GM23338 (cell line): ENCODE measurements around the gene NENF. TPM values are rescaled to one million over a fixed set of nuclear protein-coding genes. Genes with fewer than 3 reads are reported as not detected.

Experiments used
- ATAC-seq: fragments of 200-7000 bp; cut with Tn5 transposase; 3 replicates; pipeline ENCODE4 v1.9.1; 2020
- DNase-seq: peaks from one replicate; pipeline ENCODE4 v3.0.0-alpha.2; 2015; ENCODE audit warnings: low spot score
- H2AFZ ChIP-seq: fragments of 200-600 bp; sonication (generic); 2 replicates; pipeline ENCODE4 v1.8.0; 2016; ENCODE audit warnings: antibody characterized with exemption, mild to moderate bottlenecking, moderate library complexity
- H3F3A ChIP-seq: fragments of 200-600 bp; sonication (generic); replicated peaks from 2 replicates; pipeline ENCODE4 v1.8.0; 2017; ENCODE audit warnings: antibody characterized with exemption, mixed run types, low read depth
- H3K27ac ChIP-seq: fragments of 200-600 bp; sonication (generic); 2 replicates; pipeline ENCODE4 v1.6.1; 2016; ENCODE audit warnings: low read depth
- H3K27me3 ChIP-seq: fragments of 200-600 bp; sonication (generic); 2 replicates; pipeline ENCODE4 v1.8.0; 2016; ENCODE audit warnings: mild to moderate bottlenecking, mixed run types, moderate library complexity; ENCODE audit not compliant: insufficient read depth
- H3K36me3 ChIP-seq: fragments of 200-600 bp; sonication (generic); 2 replicates; pipeline ENCODE4 v1.8.0; 2016; ENCODE audit warnings: mild to moderate bottlenecking; ENCODE audit not compliant: insufficient read depth
- H3K4me1 ChIP-seq: fragments of 200-600 bp; sonication (generic); 2 replicates; pipeline ENCODE4 v1.8.0; 2016; ENCODE audit warnings: mild to moderate bottlenecking, moderate library complexity; ENCODE audit not compliant: insufficient read depth
- H3K4me2 ChIP-seq: fragments of 200-600 bp; sonication (generic); 2 replicates; pipeline ENCODE4 v1.7.1; 2017; ENCODE audit warnings: mixed run types
- H3K4me3 ChIP-seq: fragments of 200-600 bp; sonication (generic); 2 replicates; pipeline ENCODE4 v1.6.1; 2016; ENCODE audit warnings: mixed run types
- H3K79me2 ChIP-seq: fragments of 200-600 bp; sonication (generic); replicated peaks from 2 replicates; pipeline ENCODE4 v1.8.0; 2017; ENCODE audit warnings: mild to moderate bottlenecking; ENCODE audit not compliant: insufficient read depth
- H3K9me2 ChIP-seq: fragments of 200-600 bp; sonication (generic); 2 replicates; pipeline ENCODE4 v1.8.0; 2017; ENCODE audit not compliant: insufficient read depth
- H4K20me1 ChIP-seq: fragments of 200-600 bp; sonication (generic); replicated peaks from 2 replicates; pipeline ENCODE4 v1.8.0; 2017; ENCODE audit warnings: mild to moderate bottlenecking; ENCODE audit not compliant: insufficient read depth
- H3K27ac Mint-ChIP-seq: 2 replicates; pipeline ENCODE4 v1.8.0; 2020; ENCODE audit warnings: inconsistent platforms, mild to moderate bottlenecking, moderate library complexity, mixed read lengths
- H3K27me3 Mint-ChIP-seq: 3 replicates; pipeline ENCODE4 v1.8.0; 2022; ENCODE audit warnings: low read depth, mild to moderate bottlenecking, moderate library complexity, mixed read lengths, inconsistent platforms; ENCODE audit not compliant: insufficient read depth, poor library complexity
- H3K36me3 Mint-ChIP-seq: 3 replicates; pipeline ENCODE4 v1.8.0; 2021; ENCODE audit warnings: low read depth, mild to moderate bottlenecking, inconsistent platforms, moderate library complexity, mixed read lengths
- H3K4me1 Mint-ChIP-seq: 3 replicates; pipeline ENCODE4 v1.8.0; 2020; ENCODE audit warnings: mild to moderate bottlenecking, inconsistent platforms, mixed read lengths
- H3K4me3 Mint-ChIP-seq: 3 replicates; pipeline ENCODE4 v1.8.0; 2021; ENCODE audit warnings: moderate library complexity, mild to moderate bottlenecking, inconsistent platforms, mixed read lengths
- H3K9me3 Mint-ChIP-seq: 3 replicates; pipeline ENCODE4 v1.8.0; 2020; ENCODE audit warnings: moderate library complexity, mild to moderate bottlenecking, inconsistent platforms, mixed read lengths
- CREB1 ChIP-seq: fragments of 250-450 bp; sonication (Bioruptor Pico); IDR thresholded peaks from 2 replicates; pipeline ENCODE4 v1.5.0; 2020; ENCODE audit warnings: low read depth, mild to moderate bottlenecking, moderate library complexity
- CTCF ChIP-seq, 2 experiments: fragments of 200-600 bp in 1 of 2; sonication (generic) in 1 of 2; conservative IDR thresholded peaks; 2 replicates each; pipeline versions ENCODE4 v1.5.1 to v1.6.1; 2016 to 2017; ENCODE audit warnings: antibody characterized with exemption in 2 of 2, low read depth in 2 of 2, mild to moderate bottlenecking in 2 of 2, moderate library complexity in 1 of 2
- ETS1 ChIP-seq: IDR thresholded peaks from 2 replicates; pipeline ENCODE4 v1.6.1; 2016; ENCODE audit warnings: antibody characterized with exemption
- EZH2 ChIP-seq: fragments of 200-600 bp; sonication (generic); IDR thresholded peaks from one replicate; pipeline ENCODE4 v1.8.0; 2017; ENCODE audit warnings: antibody characterized with exemption, mild to moderate bottlenecking, low read depth; ENCODE audit not compliant: unreplicated experiment
- EZH2phosphoT487 ChIP-seq: fragments of 200-600 bp; sonication (generic); IDR thresholded peaks from one replicate; pipeline ENCODE4 v1.8.1; 2018; ENCODE audit warnings: antibody characterized with exemption; ENCODE audit not compliant: unreplicated experiment
- JUNB ChIP-seq: IDR thresholded peaks from one replicate; pipeline ENCODE4 v1.6.1; 2016; ENCODE audit warnings: antibody characterized with exemption; ENCODE audit not compliant: unreplicated experiment
- NANOG ChIP-seq: IDR thresholded peaks from 2 replicates; pipeline ENCODE4 v1.6.1; 2016; ENCODE audit warnings: antibody characterized with exemption, borderline replicate concordance
- POLR2AphosphoS5 ChIP-seq: IDR thresholded peaks from 2 replicates; pipeline ENCODE4 v1.6.1; 2016; ENCODE audit warnings: antibody characterized with exemption, low read depth
- REST ChIP-seq: IDR thresholded peaks from one replicate; pipeline ENCODE4 v1.6.1; 2018; ENCODE audit warnings: antibody characterized with exemption; ENCODE audit not compliant: unreplicated experiment
- STAT1 ChIP-seq: IDR thresholded peaks from one replicate; pipeline ENCODE4 v1.6.1; 2016; ENCODE audit warnings: antibody characterized with exemption; ENCODE audit not compliant: unreplicated experiment
- ZNF114 ChIP-seq: fragments of 250-450 bp; sonication (Bioruptor Pico); IDR thresholded peaks from 2 replicates; pipeline ENCODE4 v1.5.0; 2020; ENCODE audit warnings: mild to moderate bottlenecking, moderate library complexity
- ZNF331 ChIP-seq: fragments of 250-450 bp; sonication (Bioruptor Pico); IDR thresholded peaks from 2 replicates; pipeline ENCODE4 v1.5.0; 2020; ENCODE audit warnings: low read depth, mild to moderate bottlenecking, moderate library complexity
- ZNF462 ChIP-seq: fragments of 250-450 bp; sonication (Bioruptor Pico); IDR thresholded peaks from 2 replicates; pipeline ENCODE4 v1.5.0; 2020; ENCODE audit warnings: mild to moderate bottlenecking, moderate library complexity
- polyA plus RNA-seq: library from polyadenylated mRNA; unstranded; fragments of >200 nt; fragmentation: Nextera tagmentation; extraction: Ambion mirVana; gene quantifications from 2 replicates; pipeline ENCODE4 v1.2.1, GENCODE V29; 2016
- total RNA-seq: library from RNA; depleted of rRNA; stranded (reverse); fragments of >200 nt; shearing (Covaris generic); gene quantifications from 2 replicates; pipeline ENCODE4 v1.2.3, GENCODE V29; 2014

Gene NENF
- total and polyA plus RNA-seq, 2 experiments from 2014 or later: 27.6 to 60.7 TPM

- no peaks in the 10 kb centered on the region for H4K20me1 ChIP-seq
- no peak overlapping the region for H3K4me3 Mint-ChIP-seq
- H3K79me2 ChIP-seq: no peaks in the 10 kb centered on the region
- H2AFZ ChIP-seq: no peak overlapping the region
- TF ChIP-seq ZNF462 (CRISPR knock-in tag) (no peak), CREB1 (CRISPR knock-in tag) (no peak), ZNF331 (no peak), ZNF114 (no peak), POLR2AphosphoS5 (no peak), CTCF (conservative IDR thresholded peaks at IDR 0.05; ENCODE audit: low read depth in 2 of 2) (no peak), EZH2 (no peak), REST (no peak), ETS1 (no peak), EZH2phosphoT487 (no peak), STAT1 (no peak), NANOG (no peak), JUNB (no peak)
- H3K4me1 ChIP-seq: peaks cover 13% of the 10 kb centered on the region
- H3K9me2 ChIP-seq: no peaks in the 10 kb centered on the region
- H3F3A ChIP-seq: no peaks in the 10 kb centered on the region
- H3K36me3 ChIP-seq: no peaks in the 10 kb centered on the region
- H3K4me2 ChIP-seq: no peak overlapping the region
- H3K36me3 Mint-ChIP-seq: no peaks in the 10 kb centered on the region
- H3K27ac Mint-ChIP-seq: no peak overlapping the region
- H3K27ac ChIP-seq: no peak overlapping the region
- peaks cover 6% of the 10 kb centered on the region for H3K27me3 Mint-ChIP-seq
- peaks cover 9% of the 10 kb centered on the region for H3K4me1 Mint-ChIP-seq
- H3K27me3 ChIP-seq: no peaks in the 10 kb centered on the region
- ATAC-seq (no peak), DNase-seq (no peak)
- H3K9me3 Mint-ChIP-seq: no peaks in the 10 kb centered on the region
- H3K4me3 ChIP-seq: no peak overlapping the region
These were observed 49.4 kb downstream of the NENF start for GRCh38 chr1:212482006-212482636.
